ENCODE data around the gene RHOH. TPM values are rescaled to one million over a fixed set of nuclear protein-coding genes. Genes with fewer than 3 reads are reported as not detected.
A peak's percentile ranks its signal among the peaks of the same experiment; 100 is the strongest.

The RHOH gene
- polyA plus RNA-seq, 5 donors, result 0.58 to 1.2 (median 0.92) TPM

GRCh38 chr4:40187386-40187906 is 9.4 kb upstream of the RHOH start:
- no peak for DNase-seq

GRCh38 chr4:40190019-40190418 is 6.8 kb upstream of the RHOH start:
- peak; percentile 23 to 48 for DNase-seq

- no peak for DNase-seq
Measured at GRCh38 chr4:40190465-40190864, 6.4 kb upstream of the RHOH start.

- no peak for DNase-seq
Measured at GRCh38 chr4:40190880-40191815, 5.7 kb upstream of the RHOH start.

- DNase-seq, result no peak
Measured at GRCh38 chr4:40192114-40193015, 4.5 kb upstream of the RHOH start.

GRCh38 chr4:40193016-40193571 is 3.7 kb upstream of the RHOH start:
- DNase-seq, result no peak

GRCh38 chr4:40193578-40193977 is 3.3 kb upstream of the RHOH start:
- no peak for DNase-seq

GRCh38 chr4:40194602-40195161 is 2.1 kb upstream of the RHOH start:
- no peak for DNase-seq

GRCh38 chr4:40195182-40196177 is 1.4 kb upstream of the RHOH start:
- DNase-seq, result no peak

GRCh38 chr4:40196272-40196671 is 559 bp upstream of the RHOH start:
- no peak for DNase-seq

- DNase-seq, result no peak
Measured at GRCh38 chr4:40197879-40198689, 1.3 kb downstream of the RHOH start.

- DNase-seq, result no peak
Measured at GRCh38 chr4:40199179-40199670, 2.4 kb downstream of the RHOH start.

- no peak for DNase-seq
Measured at GRCh38 chr4:40199999-40200874, 3.4 kb downstream of the RHOH start.

GRCh38 chr4:40200875-40201801 is 4.3 kb downstream of the RHOH start:
- no peak for DNase-seq

GRCh38 chr4:40201898-40202297 is 5.1 kb downstream of the RHOH start:
- no peak for DNase-seq

GRCh38 chr4:40202474-40202873 is 5.6 kb downstream of the RHOH start:
- no peak for DNase-seq
